Suprapubic skin (tissue), 4 donors: ENCODE results near the gene FRMD4B.
"Not testable (repeated sequence)": the region's sequence is repeated elsewhere in the genome, so short reads cannot be mapped to it uniquely, and the experiment has no call there.

Source experiments
- CTCF ChIP-seq, 2 donors: fragments of 200-600 bp in 1 of 2; fragments of 450-650 bp in 1 of 2; sonication (generic) in 1 of 2; IDR thresholded peaks; one replicate each; pipeline ENCODE4 v1.5.1; 2016 to 2019; ENCODE audit warnings: antibody characterized with exemption in 2 of 2, mild to moderate bottlenecking in 1 of 2, moderate library complexity in 1 of 2
- POLR2A ChIP-seq, 2 donors: fragments of 450-650 bp; IDR thresholded peaks; one replicate each; pipeline ENCODE4 v1.6.1; 2017; ENCODE audit warnings: antibody characterized with exemption in 2 of 2, mild to moderate bottlenecking in 2 of 2, moderate library complexity in 2 of 2
- POLR2AphosphoS5 ChIP-seq, 3 donors: sonication (generic); formaldehyde crosslinking; IDR thresholded peaks; one replicate each; pipeline ENCODE4 v1.6.1; 2017; ENCODE audit warnings: antibody characterized with exemption in 3 of 3

- TF ChIP-seq POLR2A, CTCF, POLR2AphosphoS5 (IDR thresholded peaks at IDR 0.05): not testable (repeated sequence)
Observed at GRCh38 chr3:69260843-69261405, 125.0 kb downstream of the FRMD4B start.
